Neural progenitor cell (in vitro differentiated cells): Measurements from ENCODE around the gene SLC43A1. TPM values are rescaled to one million over a fixed set of nuclear protein-coding genes. Genes with fewer than 3 reads are reported as not detected.

Source experiments
- DNase-seq: peaks from one replicate; pipeline ENCODE4 v3.0.0-alpha.2; 2016; ENCODE audit warnings: low spot score
- H2AFZ ChIP-seq: fragments of 200-600 bp; sonication (generic); replicated peaks from 2 replicates; pipeline ENCODE4 v1.6.1; 2016; ENCODE audit warnings: antibody characterized with exemption
- H3F3A ChIP-seq: fragments of 200-600 bp; sonication (generic); 2 replicates; pipeline ENCODE4 v1.6.1; 2016; ENCODE audit warnings: antibody characterized with exemption, low read depth
- H3K27ac ChIP-seq: fragments of 200-600 bp; sonication (generic); 2 replicates; pipeline ENCODE4 v1.5.1; 2016; ENCODE audit warnings: mild to moderate bottlenecking
- H3K27me3 ChIP-seq: fragments of 200-600 bp; sonication (generic); 2 replicates; pipeline ENCODE4 v1.6.1; 2016; ENCODE audit warnings: mild to moderate bottlenecking, moderate library complexity
- H3K36me3 ChIP-seq: fragments of 200-600 bp; sonication (generic); 2 replicates; pipeline ENCODE4 v1.5.1; 2016
- H3K4me1 ChIP-seq: fragments of 200-600 bp; sonication (generic); 2 replicates; pipeline ENCODE4 v1.6.1; 2016; ENCODE audit warnings: mixed run types
- H3K4me2 ChIP-seq: fragments of 200-600 bp; sonication (generic); 2 replicates; pipeline ENCODE4 v1.6.1; 2016
- H3K4me3 ChIP-seq: fragments of 200-600 bp; sonication (generic); 2 replicates; pipeline ENCODE4 v1.5.1; 2016
- H3K79me2 ChIP-seq: fragments of 200-600 bp; sonication (generic); 2 replicates; pipeline ENCODE4 v1.6.1; 2016; ENCODE audit warnings: low read depth
- H3K9ac ChIP-seq: fragments of 200-600 bp; sonication (generic); 2 replicates; pipeline ENCODE4 v1.6.1; 2016
- H3K9me3 ChIP-seq: fragments of 200-600 bp; sonication (generic); 2 replicates; pipeline ENCODE4 v1.5.1; 2016; ENCODE audit warnings: low read depth
- H4K20me1 ChIP-seq: fragments of 200-600 bp; sonication (generic); 2 replicates; pipeline ENCODE4 v1.6.1; 2016; ENCODE audit warnings: low read depth
- H3K27ac Mint-ChIP-seq: 3 replicates; pipeline ENCODE4 v1.8.0; 2021; ENCODE audit warnings: mixed read lengths
- H3K27me3 Mint-ChIP-seq: 2 replicates; pipeline ENCODE4 v1.8.0; 2022; ENCODE audit warnings: low read depth, mild to moderate bottlenecking, inconsistent platforms, moderate library complexity, mixed read lengths; ENCODE audit not compliant: insufficient read depth
- H3K36me3 Mint-ChIP-seq: 3 replicates; pipeline ENCODE4 v1.8.0; 2021; ENCODE audit warnings: mixed read lengths
- H3K4me1 Mint-ChIP-seq: 3 replicates; pipeline ENCODE4 v1.8.0; 2021; ENCODE audit warnings: mixed read lengths
- H3K4me3 Mint-ChIP-seq: 3 replicates; pipeline ENCODE4 v1.8.0; 2021; ENCODE audit warnings: mild to moderate bottlenecking, moderate library complexity, mixed read lengths
- H3K9me3 Mint-ChIP-seq: 3 replicates; pipeline ENCODE4 v1.8.0; 2020; ENCODE audit warnings: mixed read lengths
- EZH2 ChIP-seq: fragments of 200-600 bp; sonication (generic); IDR thresholded peaks from 2 replicates; pipeline ENCODE4 v1.6.1; 2017; ENCODE audit warnings: antibody characterized with exemption, mild to moderate bottlenecking, moderate library complexity
- EZH2phosphoT487 ChIP-seq: fragments of 200-600 bp; sonication (generic); IDR thresholded peaks from 2 replicates; pipeline ENCODE4 v1.6.1; 2017; ENCODE audit warnings: antibody characterized with exemption
- total RNA-seq: library from RNA; depleted of rRNA; stranded (reverse); fragments of >200 nt; gene quantifications from 2 replicates; pipeline ENCODE4 v1.2.3, GENCODE V29; 2015; ENCODE audit warnings: low replicate concordance
- TF ChIP-seq, protein P1 (sequence below): fragments of 200-600 bp; sonication (generic); IDR thresholded peaks from 2 replicates; pipeline ENCODE4 v1.5.1; 2017; ENCODE audit warnings: antibody characterized with exemption, mild to moderate bottlenecking

The SLC43A1 gene
- total RNA-seq, 1 donor from 2014 or later, result 0.99 TPM

- H3K27ac ChIP-seq, result no peak overlapping the region
- H3K9me3 ChIP-seq, result no peaks in the 10 kb centered on the region
- H3K4me3 ChIP-seq, result peak overlapping the region; percentile 59
- H3K9me3 Mint-ChIP-seq, result peaks cover 2% of the 10 kb centered on the region
- H3K36me3 ChIP-seq, result no peaks in the 10 kb centered on the region
- H3K27me3 ChIP-seq, result peaks cover 65% of the 10 kb centered on the region
- peaks cover 26% of the 10 kb centered on the region for H3F3A ChIP-seq
- H3K27ac Mint-ChIP-seq, result no peak overlapping the region
- peaks cover 15% of the 10 kb centered on the region for H4K20me1 ChIP-seq
- peak; percentile 50 for DNase-seq
- no peaks in the 10 kb centered on the region for H3K79me2 ChIP-seq
- H3K4me1 Mint-ChIP-seq, result peaks cover 10% of the 10 kb centered on the region
- H3K4me2 ChIP-seq, result peak overlapping the region; percentile 89
- no peaks in the 10 kb centered on the region for H3K36me3 Mint-ChIP-seq
- no peak overlapping the region for H3K9ac ChIP-seq
- H2AFZ ChIP-seq, result peak overlapping the region; percentile 91
- H3K27me3 Mint-ChIP-seq, result peaks cover 49% of the 10 kb centered on the region
- H3K4me1 ChIP-seq, result peaks cover 16% of the 10 kb centered on the region
- peak overlapping the region; percentile 91 for H3K4me3 Mint-ChIP-seq
- TF ChIP-seq EZH2phosphoT487 (peak; percentile 70), EZH2 (peak; percentile 90)
- TF ChIP-seq, protein P1, sequence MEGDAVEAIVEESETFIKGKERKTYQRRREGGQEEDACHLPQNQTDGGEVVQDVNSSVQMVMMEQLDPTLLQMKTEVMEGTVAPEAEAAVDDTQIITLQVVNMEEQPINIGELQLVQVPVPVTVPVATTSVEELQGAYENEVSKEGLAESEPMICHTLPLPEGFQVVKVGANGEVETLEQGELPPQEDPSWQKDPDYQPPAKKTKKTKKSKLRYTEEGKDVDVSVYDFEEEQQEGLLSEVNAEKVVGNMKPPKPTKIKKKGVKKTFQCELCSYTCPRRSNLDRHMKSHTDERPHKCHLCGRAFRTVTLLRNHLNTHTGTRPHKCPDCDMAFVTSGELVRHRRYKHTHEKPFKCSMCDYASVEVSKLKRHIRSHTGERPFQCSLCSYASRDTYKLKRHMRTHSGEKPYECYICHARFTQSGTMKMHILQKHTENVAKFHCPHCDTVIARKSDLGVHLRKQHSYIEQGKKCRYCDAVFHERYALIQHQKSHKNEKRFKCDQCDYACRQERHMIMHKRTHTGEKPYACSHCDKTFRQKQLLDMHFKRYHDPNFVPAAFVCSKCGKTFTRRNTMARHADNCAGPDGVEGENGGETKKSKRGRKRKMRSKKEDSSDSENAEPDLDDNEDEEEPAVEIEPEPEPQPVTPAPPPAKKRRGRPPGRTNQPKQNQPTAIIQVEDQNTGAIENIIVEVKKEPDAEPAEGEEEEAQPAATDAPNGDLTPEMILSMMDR, result no peak
Measured at GRCh38 chr11:57514538-57515331, 767 bp downstream of the SLC43A1 start.

- Histone ChIP-seq H3K9ac (no peak overlapping the region), H3F3A (peaks cover 26% of the 10 kb centered on the region), H3K4me1 (peaks cover 16% of the 10 kb centered on the region), H3K9me3 (no peaks in the 10 kb centered on the region), H3K36me3 (no peaks in the 10 kb centered on the region), H3K4me2 (peak overlapping the region; percentile 89), H3K4me3 (peak overlapping the region; percentile 59), H3K27me3 (peaks cover 65% of the 10 kb centered on the region), H3K27ac (no peak overlapping the region), H4K20me1 (peaks cover 15% of the 10 kb centered on the region), H2AFZ (peak overlapping the region; percentile 91), H3K79me2 (no peaks in the 10 kb centered on the region)
- Mint-ChIP-seq H3K4me1 (peaks cover 10% of the 10 kb centered on the region), H3K27me3 (peaks cover 46% of the 10 kb centered on the region), H3K36me3 (no peaks in the 10 kb centered on the region), H3K9me3 (peaks cover 2% of the 10 kb centered on the region), H3K4me3 (peak overlapping the region; percentile 91), H3K27ac (no peak overlapping the region)
- TF ChIP-seq EZH2phosphoT487, result no peak
- no peak for TF ChIP-seq EZH2
- TF ChIP-seq, protein P1, result no peak
- peak; percentile 63 for DNase-seq
Measured at GRCh38 chr11:57513911-57514537, 1.5 kb downstream of the SLC43A1 start.

DNA sequence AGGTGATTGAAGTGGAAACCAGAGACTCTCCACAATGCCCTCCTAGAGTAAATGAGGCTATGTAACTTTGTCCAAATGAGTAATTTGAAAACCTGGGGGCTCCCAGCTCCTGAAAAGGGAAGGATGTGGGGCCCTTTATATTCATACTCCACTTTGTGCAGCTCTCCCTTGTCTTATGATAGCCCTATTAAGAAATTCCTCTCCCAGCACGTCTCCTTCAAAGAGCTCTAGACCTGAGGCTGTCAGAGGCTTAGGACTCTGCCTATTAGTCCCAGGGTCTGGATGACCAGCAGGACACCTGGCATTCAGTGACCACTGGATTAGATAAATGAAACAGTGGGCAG, 2.1 kb downstream of the SLC43A1 start:
- H3K9ac ChIP-seq, result no peak overlapping the region
- no peak overlapping the region for H2AFZ ChIP-seq
- peaks cover 2% of the 10 kb centered on the region for H3K9me3 Mint-ChIP-seq
- peak overlapping the region; percentile 74 for H3K4me3 Mint-ChIP-seq
- H4K20me1 ChIP-seq, result peaks cover 15% of the 10 kb centered on the region
- no peaks in the 10 kb centered on the region for H3K9me3 ChIP-seq
- H3F3A ChIP-seq, result peaks cover 26% of the 10 kb centered on the region
- H3K27ac ChIP-seq, result no peak overlapping the region
- no peak overlapping the region for H3K27ac Mint-ChIP-seq
- H3K36me3 Mint-ChIP-seq, result no peaks in the 10 kb centered on the region
- peaks cover 46% of the 10 kb centered on the region for H3K27me3 Mint-ChIP-seq
- H3K4me2 ChIP-seq, result no peak overlapping the region
- H3K36me3 ChIP-seq, result no peaks in the 10 kb centered on the region
- H3K4me3 ChIP-seq, result no peak overlapping the region
- peaks cover 10% of the 10 kb centered on the region for H3K4me1 Mint-ChIP-seq
- DNase-seq, result no peak
- H3K27me3 ChIP-seq, result peaks cover 65% of the 10 kb centered on the region
- no peaks in the 10 kb centered on the region for H3K79me2 ChIP-seq
- peaks cover 16% of the 10 kb centered on the region for H3K4me1 ChIP-seq
- TF ChIP-seq, protein P1, result no peak
- no peak for TF ChIP-seq EZH2
- TF ChIP-seq EZH2phosphoT487, result no peak
